K562 (cell line): Measurements from ENCODE around the gene YBEY. TPM values are rescaled to one million over a fixed set of nuclear protein-coding genes. Genes with fewer than 3 reads are reported as not detected.
A peak's percentile ranks its signal among the peaks of the same experiment; 100 is the strongest.

Experiments
- EP400 ChIP-seq: fragments of 450-650 bp; IDR thresholded peaks from 2 replicates; pipeline ENCODE4 v1.6.1; 2017; ENCODE audit warnings: antibody characterized with exemption, mild to moderate bottlenecking, moderate library complexity
- NR2C1 ChIP-seq, 2 experiments: fragments of 450-650 bp; IDR thresholded peaks; 2 replicates each; pipeline ENCODE4 v1.6.1; 2017; ENCODE audit warnings: mild to moderate bottlenecking in 2 of 2, antibody characterized with exemption in 1 of 2, inconsistent platforms in 1 of 2, missing compliant biosample characterization in 1 of 2, missing genetic modification characterization in 1 of 2
- PHF8 ChIP-seq: fragments of 200-600 bp; sonication (generic); IDR thresholded peaks from 2 replicates; pipeline ENCODE4 v1.6.1; 2012; ENCODE audit warnings: mixed run types, mild to moderate bottlenecking, inconsistent platforms, low read length, moderate library complexity, borderline replicate concordance
- POLR2B ChIP-seq: fragments of 450-650 bp; IDR thresholded peaks from 2 replicates; pipeline ENCODE4 v1.6.1; 2018; ENCODE audit warnings: low read depth; ENCODE audit not compliant: partially characterized antibody
- SMARCC2 ChIP-seq: fragments of 450-650 bp; IDR thresholded peaks from 2 replicates; pipeline ENCODE4 v1.6.1; 2017; ENCODE audit warnings: antibody characterized with exemption, moderate library complexity, mild to moderate bottlenecking, low read depth
- STAG1 ChIP-seq: sonication (generic); formaldehyde crosslinking; IDR thresholded peaks from 2 replicates; pipeline ENCODE4 v1.5.0; 2020; ENCODE audit warnings: missing genetic modification reagents, borderline replicate concordance
- polyA plus RNA-seq, 8 experiments: library from polyadenylated mRNA; depleted of rRNA in 4 of 8; stranded (reverse) in 5 of 8; unstranded in 3 of 8; fragments of >200 nt; fragmentation: Nextera tagmentation in 2 of 8; fragmentation: Illumina TruSeq in 1 of 8; extraction: Ambion mirVana in 2 of 8; extraction: Trizol in 1 of 8; gene quantifications; 2 replicates each; pipeline versions ENCODE4 v1.2.1 to v1.2.3, GENCODE V29; 2011 to 2014; ENCODE audit warnings: inconsistent platforms in 1 of 8, missing spikeins in 1 of 8
- total RNA-seq, 7 experiments: library from RNA; depleted of rRNA in 6 of 7; stranded (reverse); fragments of >200 nt in 6 of 7; fragmentation: Illumina TruSeq in 2 of 7; extraction: Trizol in 2 of 7; gene quantifications; 2 replicates each; pipeline versions ENCODE4 v1.2.1 to v1.2.3, GENCODE V29; 2011 to 2021; ENCODE audit warnings: low replicate concordance in 1 of 7
- TF ChIP-seq, protein P1 (sequence below): fragments of 450-650 bp; IDR thresholded peaks from 2 replicates; pipeline ENCODE4 v1.6.1; 2016; ENCODE audit warnings: mild to moderate bottlenecking, moderate library complexity
- TF ChIP-seq, protein P2 (sequence below): sonication (generic); formaldehyde crosslinking; IDR thresholded peaks from 2 replicates; pipeline ENCODE4 v1.8.1; 2023; ENCODE audit warnings: mild to moderate bottlenecking, missing genetic modification reagents, moderate library complexity

The YBEY gene
- total and polyA plus RNA-seq, 9 of the 15 experiments (the other 6 are each of a cell fraction or from before 2014, with no cell fraction given): 6.4 to 28.0 (median 12.4) TPM

GRCh38 chr21:46253610-46254124 is 32.5 kb upstream of the YBEY start (continued):
- TF ChIP-seq, protein P1, sequence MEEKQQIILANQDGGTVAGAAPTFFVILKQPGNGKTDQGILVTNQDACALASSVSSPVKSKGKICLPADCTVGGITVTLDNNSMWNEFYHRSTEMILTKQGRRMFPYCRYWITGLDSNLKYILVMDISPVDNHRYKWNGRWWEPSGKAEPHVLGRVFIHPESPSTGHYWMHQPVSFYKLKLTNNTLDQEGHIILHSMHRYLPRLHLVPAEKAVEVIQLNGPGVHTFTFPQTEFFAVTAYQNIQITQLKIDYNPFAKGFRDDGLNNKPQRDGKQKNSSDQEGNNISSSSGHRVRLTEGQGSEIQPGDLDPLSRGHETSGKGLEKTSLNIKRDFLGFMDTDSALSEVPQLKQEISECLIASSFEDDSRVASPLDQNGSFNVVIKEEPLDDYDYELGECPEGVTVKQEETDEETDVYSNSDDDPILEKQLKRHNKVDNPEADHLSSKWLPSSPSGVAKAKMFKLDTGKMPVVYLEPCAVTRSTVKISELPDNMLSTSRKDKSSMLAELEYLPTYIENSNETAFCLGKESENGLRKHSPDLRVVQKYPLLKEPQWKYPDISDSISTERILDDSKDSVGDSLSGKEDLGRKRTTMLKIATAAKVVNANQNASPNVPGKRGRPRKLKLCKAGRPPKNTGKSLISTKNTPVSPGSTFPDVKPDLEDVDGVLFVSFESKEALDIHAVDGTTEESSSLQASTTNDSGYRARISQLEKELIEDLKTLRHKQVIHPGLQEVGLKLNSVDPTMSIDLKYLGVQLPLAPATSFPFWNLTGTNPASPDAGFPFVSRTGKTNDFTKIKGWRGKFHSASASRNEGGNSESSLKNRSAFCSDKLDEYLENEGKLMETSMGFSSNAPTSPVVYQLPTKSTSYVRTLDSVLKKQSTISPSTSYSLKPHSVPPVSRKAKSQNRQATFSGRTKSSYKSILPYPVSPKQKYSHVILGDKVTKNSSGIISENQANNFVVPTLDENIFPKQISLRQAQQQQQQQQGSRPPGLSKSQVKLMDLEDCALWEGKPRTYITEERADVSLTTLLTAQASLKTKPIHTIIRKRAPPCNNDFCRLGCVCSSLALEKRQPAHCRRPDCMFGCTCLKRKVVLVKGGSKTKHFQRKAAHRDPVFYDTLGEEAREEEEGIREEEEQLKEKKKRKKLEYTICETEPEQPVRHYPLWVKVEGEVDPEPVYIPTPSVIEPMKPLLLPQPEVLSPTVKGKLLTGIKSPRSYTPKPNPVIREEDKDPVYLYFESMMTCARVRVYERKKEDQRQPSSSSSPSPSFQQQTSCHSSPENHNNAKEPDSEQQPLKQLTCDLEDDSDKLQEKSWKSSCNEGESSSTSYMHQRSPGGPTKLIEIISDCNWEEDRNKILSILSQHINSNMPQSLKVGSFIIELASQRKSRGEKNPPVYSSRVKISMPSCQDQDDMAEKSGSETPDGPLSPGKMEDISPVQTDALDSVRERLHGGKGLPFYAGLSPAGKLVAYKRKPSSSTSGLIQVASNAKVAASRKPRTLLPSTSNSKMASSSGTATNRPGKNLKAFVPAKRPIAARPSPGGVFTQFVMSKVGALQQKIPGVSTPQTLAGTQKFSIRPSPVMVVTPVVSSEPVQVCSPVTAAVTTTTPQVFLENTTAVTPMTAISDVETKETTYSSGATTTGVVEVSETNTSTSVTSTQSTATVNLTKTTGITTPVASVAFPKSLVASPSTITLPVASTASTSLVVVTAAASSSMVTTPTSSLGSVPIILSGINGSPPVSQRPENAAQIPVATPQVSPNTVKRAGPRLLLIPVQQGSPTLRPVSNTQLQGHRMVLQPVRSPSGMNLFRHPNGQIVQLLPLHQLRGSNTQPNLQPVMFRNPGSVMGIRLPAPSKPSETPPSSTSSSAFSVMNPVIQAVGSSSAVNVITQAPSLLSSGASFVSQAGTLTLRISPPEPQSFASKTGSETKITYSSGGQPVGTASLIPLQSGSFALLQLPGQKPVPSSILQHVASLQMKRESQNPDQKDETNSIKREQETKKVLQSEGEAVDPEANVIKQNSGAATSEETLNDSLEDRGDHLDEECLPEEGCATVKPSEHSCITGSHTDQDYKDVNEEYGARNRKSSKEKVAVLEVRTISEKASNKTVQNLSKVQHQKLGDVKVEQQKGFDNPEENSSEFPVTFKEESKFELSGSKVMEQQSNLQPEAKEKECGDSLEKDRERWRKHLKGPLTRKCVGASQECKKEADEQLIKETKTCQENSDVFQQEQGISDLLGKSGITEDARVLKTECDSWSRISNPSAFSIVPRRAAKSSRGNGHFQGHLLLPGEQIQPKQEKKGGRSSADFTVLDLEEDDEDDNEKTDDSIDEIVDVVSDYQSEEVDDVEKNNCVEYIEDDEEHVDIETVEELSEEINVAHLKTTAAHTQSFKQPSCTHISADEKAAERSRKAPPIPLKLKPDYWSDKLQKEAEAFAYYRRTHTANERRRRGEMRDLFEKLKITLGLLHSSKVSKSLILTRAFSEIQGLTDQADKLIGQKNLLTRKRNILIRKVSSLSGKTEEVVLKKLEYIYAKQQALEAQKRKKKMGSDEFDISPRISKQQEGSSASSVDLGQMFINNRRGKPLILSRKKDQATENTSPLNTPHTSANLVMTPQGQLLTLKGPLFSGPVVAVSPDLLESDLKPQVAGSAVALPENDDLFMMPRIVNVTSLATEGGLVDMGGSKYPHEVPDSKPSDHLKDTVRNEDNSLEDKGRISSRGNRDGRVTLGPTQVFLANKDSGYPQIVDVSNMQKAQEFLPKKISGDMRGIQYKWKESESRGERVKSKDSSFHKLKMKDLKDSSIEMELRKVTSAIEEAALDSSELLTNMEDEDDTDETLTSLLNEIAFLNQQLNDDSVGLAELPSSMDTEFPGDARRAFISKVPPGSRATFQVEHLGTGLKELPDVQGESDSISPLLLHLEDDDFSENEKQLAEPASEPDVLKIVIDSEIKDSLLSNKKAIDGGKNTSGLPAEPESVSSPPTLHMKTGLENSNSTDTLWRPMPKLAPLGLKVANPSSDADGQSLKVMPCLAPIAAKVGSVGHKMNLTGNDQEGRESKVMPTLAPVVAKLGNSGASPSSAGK: peak; percentile 88
- TF ChIP-seq NR2C1 (IDR thresholded peaks at IDR 0.05) (peak; percentile 10; the same call in 1 of the 2 replicates), NR2C1 (tag; IDR thresholded peaks at IDR 0.05) (no peak), PHF8 (no peak; the same call in 1 of the 2 replicates), POLR2B (peak; percentile 34), SMARCC2 (no peak), EP400 (peak; percentile 49), STAG1 (CRISPR knock-in tag) (no peak)
- TF ChIP-seq, protein P2, sequence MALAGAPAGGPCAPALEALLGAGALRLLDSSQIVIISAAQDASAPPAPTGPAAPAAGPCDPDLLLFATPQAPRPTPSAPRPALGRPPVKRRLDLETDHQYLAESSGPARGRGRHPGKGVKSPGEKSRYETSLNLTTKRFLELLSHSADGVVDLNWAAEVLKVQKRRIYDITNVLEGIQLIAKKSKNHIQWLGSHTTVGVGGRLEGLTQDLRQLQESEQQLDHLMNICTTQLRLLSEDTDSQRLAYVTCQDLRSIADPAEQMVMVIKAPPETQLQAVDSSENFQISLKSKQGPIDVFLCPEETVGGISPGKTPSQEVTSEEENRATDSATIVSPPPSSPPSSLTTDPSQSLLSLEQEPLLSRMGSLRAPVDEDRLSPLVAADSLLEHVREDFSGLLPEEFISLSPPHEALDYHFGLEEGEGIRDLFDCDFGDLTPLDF (CRISPR knock-in tag): 0 out of 2 replicates have a peak, but pooled peaks have one; percentile 32
